ENCODE measurements around the gene KIAA1210.

KIAA1210 gene

DNA sequence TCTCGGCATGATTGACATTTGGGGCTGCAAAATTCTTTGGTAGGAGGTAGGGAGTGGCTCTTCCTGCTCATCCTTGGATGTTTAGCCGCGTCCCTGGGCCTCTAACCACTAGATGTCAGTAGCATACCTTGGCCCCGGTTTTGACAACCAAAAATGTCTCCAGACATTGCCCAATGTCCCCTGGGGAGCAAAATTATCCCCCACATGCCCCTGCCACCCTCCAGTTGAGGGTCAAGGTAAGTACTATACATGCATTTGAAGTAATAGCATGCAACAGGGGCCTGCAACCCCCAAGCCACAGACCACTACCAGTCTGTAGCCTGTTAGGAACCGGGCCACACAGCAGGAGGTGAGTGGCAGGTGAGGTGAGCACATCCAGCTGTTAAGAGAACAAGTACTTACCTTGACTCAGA lies 17.6 kb upstream of the KIAA1210 start:
- DNase-seq (ENCODE audit: low spot score) (no peak), ATAC-seq (ENCODE audit: low read depth) (no peak)
- H3K27ac ChIP-seq (ENCODE audit: poor library complexity, severe bottlenecking), result no peak overlapping the region
- TF ChIP-seq, protein P1, sequence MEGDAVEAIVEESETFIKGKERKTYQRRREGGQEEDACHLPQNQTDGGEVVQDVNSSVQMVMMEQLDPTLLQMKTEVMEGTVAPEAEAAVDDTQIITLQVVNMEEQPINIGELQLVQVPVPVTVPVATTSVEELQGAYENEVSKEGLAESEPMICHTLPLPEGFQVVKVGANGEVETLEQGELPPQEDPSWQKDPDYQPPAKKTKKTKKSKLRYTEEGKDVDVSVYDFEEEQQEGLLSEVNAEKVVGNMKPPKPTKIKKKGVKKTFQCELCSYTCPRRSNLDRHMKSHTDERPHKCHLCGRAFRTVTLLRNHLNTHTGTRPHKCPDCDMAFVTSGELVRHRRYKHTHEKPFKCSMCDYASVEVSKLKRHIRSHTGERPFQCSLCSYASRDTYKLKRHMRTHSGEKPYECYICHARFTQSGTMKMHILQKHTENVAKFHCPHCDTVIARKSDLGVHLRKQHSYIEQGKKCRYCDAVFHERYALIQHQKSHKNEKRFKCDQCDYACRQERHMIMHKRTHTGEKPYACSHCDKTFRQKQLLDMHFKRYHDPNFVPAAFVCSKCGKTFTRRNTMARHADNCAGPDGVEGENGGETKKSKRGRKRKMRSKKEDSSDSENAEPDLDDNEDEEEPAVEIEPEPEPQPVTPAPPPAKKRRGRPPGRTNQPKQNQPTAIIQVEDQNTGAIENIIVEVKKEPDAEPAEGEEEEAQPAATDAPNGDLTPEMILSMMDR (IDR thresholded peaks at IDR 0.05; ENCODE audit: poor library complexity, severe bottlenecking), result peak; percentile 40
- H3K27me3 ChIP-seq (ENCODE audit: insufficient read depth, poor library complexity, severe bottlenecking), result no peaks in the 10 kb centered on the region
- no peaks in the 10 kb centered on the region for H3K9me3 ChIP-seq (ENCODE audit: severe bottlenecking)
- no peaks in the 10 kb centered on the region for H3K4me1 ChIP-seq (ENCODE audit: insufficient read depth, poor library complexity, severe bottlenecking)
- no peaks in the 10 kb centered on the region for H3K36me3 ChIP-seq (ENCODE audit: low read depth)
- no peak overlapping the region for H3K4me3 ChIP-seq (ENCODE audit: severe bottlenecking)

DNA sequence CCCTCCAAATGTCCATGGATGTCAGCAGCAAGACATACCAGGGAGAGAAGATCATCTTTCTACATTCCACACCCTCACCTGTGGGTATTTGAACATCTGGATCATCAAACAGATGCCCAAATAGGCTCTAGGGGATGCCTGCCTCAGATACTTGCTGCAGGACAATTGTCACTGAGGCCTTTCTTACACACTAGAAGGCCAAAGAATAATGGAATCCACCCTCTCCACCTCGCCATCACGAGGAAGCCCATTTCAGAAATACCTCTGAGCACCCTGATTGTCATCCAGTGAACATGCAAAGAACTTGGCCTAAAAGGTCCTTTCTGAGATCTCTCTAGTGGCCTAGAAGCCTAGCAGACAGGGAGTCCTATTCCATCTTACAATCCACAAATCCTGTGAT lies 6.9 kb upstream of the KIAA1210 start:
- DNase-seq (ENCODE audit: low spot score), result no peak
- TF ChIP-seq, protein P1 (IDR thresholded peaks at IDR 0.05; ENCODE audit: poor library complexity, severe bottlenecking), result no peak

DNA sequence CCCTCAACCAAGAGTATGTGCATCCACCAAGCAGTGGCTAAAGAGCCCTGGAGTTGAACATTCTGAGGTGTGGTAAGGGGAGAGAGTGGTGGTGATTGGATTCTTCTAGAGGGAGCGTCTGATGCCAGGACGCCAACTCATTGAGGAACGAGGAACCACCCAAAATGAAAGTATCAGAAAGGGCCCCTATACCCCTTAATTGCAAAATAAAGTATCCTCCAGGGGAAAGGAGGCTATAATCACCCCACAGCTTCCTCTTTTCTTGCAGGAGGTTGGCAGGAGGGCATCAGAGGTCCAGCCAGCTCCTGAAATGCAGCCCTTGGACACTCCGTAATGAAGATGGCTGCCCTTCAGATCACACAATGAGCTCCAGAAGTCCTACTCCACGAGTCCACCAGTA lies 5.3 kb upstream of the KIAA1210 start:
- DNase-seq (ENCODE audit: low spot score), result no peak
- TF ChIP-seq, protein P1 (IDR thresholded peaks at IDR 0.05; ENCODE audit: poor library complexity, severe bottlenecking), result no peak
- Histone ChIP-seq H3K27ac (ENCODE audit: poor library complexity, severe bottlenecking) (no peak overlapping the region), H3K4me3 (ENCODE audit: severe bottlenecking) (no peak overlapping the region), H3K4me1 (ENCODE audit: insufficient read depth, poor library complexity, severe bottlenecking) (no peaks in the 10 kb centered on the region), H3K9me3 (ENCODE audit: severe bottlenecking) (no peaks in the 10 kb centered on the region), H3K36me3 (ENCODE audit: low read depth) (no peaks in the 10 kb centered on the region), H3K27me3 (ENCODE audit: insufficient read depth, poor library complexity, severe bottlenecking) (no peaks in the 10 kb centered on the region)
- no peak for ATAC-seq (ENCODE audit: low read depth)

More for the DNA sequence above, 6.9 kb upstream of the KIAA1210 start:
- Histone ChIP-seq H3K4me3 (ENCODE audit: severe bottlenecking) (no peak overlapping the region), H3K27me3 (ENCODE audit: insufficient read depth, poor library complexity, severe bottlenecking) (no peaks in the 10 kb centered on the region), H3K36me3 (ENCODE audit: low read depth) (no peaks in the 10 kb centered on the region), H3K4me1 (ENCODE audit: insufficient read depth, poor library complexity, severe bottlenecking) (no peaks in the 10 kb centered on the region), H3K27ac (ENCODE audit: poor library complexity, severe bottlenecking) (no peak overlapping the region), H3K9me3 (ENCODE audit: severe bottlenecking) (no peaks in the 10 kb centered on the region)
- no peak for ATAC-seq (ENCODE audit: low read depth)

DNA sequence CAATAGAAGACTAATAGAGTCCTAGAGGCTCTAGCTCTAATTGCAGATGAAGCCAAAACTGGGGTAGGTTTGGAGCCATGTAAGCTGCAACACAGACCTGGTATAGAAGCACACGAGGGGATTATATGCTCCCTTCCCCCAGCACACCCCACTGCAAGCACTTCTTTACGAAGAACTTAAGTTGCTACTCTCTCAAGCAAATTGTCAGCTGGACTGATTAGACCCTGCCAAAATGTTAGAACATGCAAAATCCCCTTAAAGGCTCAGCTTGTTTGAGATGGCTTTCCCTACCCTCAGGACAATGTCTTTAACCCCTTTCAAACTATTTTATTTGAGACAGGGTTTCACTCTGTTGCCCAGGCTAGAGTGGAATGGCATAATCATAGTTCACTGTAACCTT lies 4.7 kb upstream of the KIAA1210 start:
- no peak overlapping the region for H3K27ac ChIP-seq (ENCODE audit: poor library complexity, severe bottlenecking)
- H3K4me3 ChIP-seq (ENCODE audit: severe bottlenecking), result no peak overlapping the region
- TF ChIP-seq, protein P1 (IDR thresholded peaks at IDR 0.05; ENCODE audit: poor library complexity, severe bottlenecking), result no peak

DNA sequence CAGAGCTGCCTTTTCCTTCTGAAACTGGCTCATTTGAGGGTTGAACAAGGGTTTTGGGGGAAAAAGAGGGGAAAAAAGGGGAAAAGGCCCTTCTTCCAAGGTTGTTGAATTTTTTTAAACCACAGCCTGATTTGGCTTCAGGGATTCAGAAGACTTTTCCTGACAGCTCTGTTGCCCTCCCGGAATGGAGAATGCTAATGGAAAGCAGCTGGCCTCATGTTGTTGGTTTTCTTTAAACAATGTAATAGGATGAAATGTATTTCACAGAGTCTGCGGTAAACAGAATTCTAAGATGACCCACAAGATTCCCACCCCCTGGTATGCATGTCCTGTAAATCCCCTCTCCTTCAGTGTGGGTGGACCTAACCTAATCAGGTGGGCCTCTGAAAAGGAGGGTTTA lies 3.3 kb upstream of the KIAA1210 start:
- DNase-seq (ENCODE audit: low spot score) (no peak), ATAC-seq (ENCODE audit: low read depth) (no peak)
- H3K4me1 ChIP-seq (ENCODE audit: insufficient read depth, poor library complexity, severe bottlenecking), result no peaks in the 10 kb centered on the region
- TF ChIP-seq, protein P1 (IDR thresholded peaks at IDR 0.05; ENCODE audit: poor library complexity, severe bottlenecking), result no peak
- H3K36me3 ChIP-seq (ENCODE audit: low read depth), result no peaks in the 10 kb centered on the region
- no peaks in the 10 kb centered on the region for H3K9me3 ChIP-seq (ENCODE audit: severe bottlenecking)
- no peak overlapping the region for H3K4me3 ChIP-seq (ENCODE audit: severe bottlenecking)
- no peaks in the 10 kb centered on the region for H3K27me3 ChIP-seq (ENCODE audit: insufficient read depth, poor library complexity, severe bottlenecking)
- H3K27ac ChIP-seq (ENCODE audit: poor library complexity, severe bottlenecking), result no peak overlapping the region

More for the DNA sequence above, 4.7 kb upstream of the KIAA1210 start:
- no peak for DNase-seq (ENCODE audit: low spot score)
- H3K27me3 ChIP-seq (ENCODE audit: insufficient read depth, poor library complexity, severe bottlenecking), result no peaks in the 10 kb centered on the region
- H3K4me1 ChIP-seq (ENCODE audit: insufficient read depth, poor library complexity, severe bottlenecking), result no peaks in the 10 kb centered on the region
- no peak for ATAC-seq (ENCODE audit: low read depth)
- H3K36me3 ChIP-seq (ENCODE audit: low read depth), result no peaks in the 10 kb centered on the region
- H3K9me3 ChIP-seq (ENCODE audit: severe bottlenecking), result no peaks in the 10 kb centered on the region
